Left renal cortex interstitium (tissue), 4 donors: ENCODE results near the gene BRF1. TPM values are rescaled to one million over a fixed set of nuclear protein-coding genes. Genes with fewer than 3 reads are reported as not detected.

Experiments
- DNase-seq, 4 donors: peaks; one replicate each; pipeline ENCODE4 v3.0.0-alpha.2; 2013; ENCODE audit warnings: low read depth in 4 of 4, low spot score in 2 of 4, missing footprints in 1 of 4
- polyA plus RNA-seq, 4 donors: library from polyadenylated mRNA; unstranded; fragments of 120-200 nt; gene quantifications; one replicate each; pipeline ENCODE4 v1.2.1, GENCODE V29; 2013; ENCODE audit not compliant: insufficient read length in 4 of 4

BRF1 gene
- polyA plus RNA-seq, 4 donors, result 27.5 to 39.5 (median 37.7) TPM

- DNase-seq, result no peak
Measured at GRCh38 chr14:105165761-105166485, 134.9 kb downstream of the BRF1 start.

- DNase-seq, result no peak
Measured at GRCh38 chr14:105165134-105165704, 135.6 kb downstream of the BRF1 start.

- DNase-seq, result no peak
Measured at GRCh38 chr14:105163040-105163742, 137.6 kb downstream of the BRF1 start.

GRCh38 chr14:105162669-105162979 lies 138.2 kb downstream of the BRF1 start:
- no peak for DNase-seq

- no peak for DNase-seq
Measured at GRCh38 chr14:105161964-105162668, 138.7 kb downstream of the BRF1 start.

- no peak for DNase-seq
Measured at GRCh38 chr14:105161309-105161708, 139.5 kb downstream of the BRF1 start.

GRCh38 chr14:105160776-105161175 lies 140.0 kb downstream of the BRF1 start:
- no peak for DNase-seq

GRCh38 chr14:105159344-105159743 lies 141.5 kb downstream of the BRF1 start:
- no peak for DNase-seq

Other genes starting within 250 kb of the BRF1 start
- gene GPR132, start 235.6 kb downstream of the BRF1 start, polyA plus RNA-seq, result under 1 TPM; 0.31 to 0.86 (median 0.60) TPM
- gene JAG2, start 132.2 kb downstream of the BRF1 start, polyA plus RNA-seq, result 10 to 100 TPM in 2 of 4 donors, 1 to 10 TPM in 2; 6.8 to 11.4 (median 9.8) TPM
- gene NUDT14, start 119.7 kb downstream of the BRF1 start, polyA plus RNA-seq, result 10 to 100 TPM; 21.5 to 42.8 (median 34.5) TPM
- gene BTBD6, start 52.5 kb downstream of the BRF1 start, polyA plus RNA-seq, result 10 to 100 TPM; 32.8 to 43.7 (median 37.0) TPM
- gene PACS2, start 13.7 kb upstream of the BRF1 start, polyA plus RNA-seq, result 100 to 1,000 TPM in 1 of 4 donors, 10 to 100 TPM in 3; 46.8 to 102 (median 80.9) TPM
- 1 to 10 TPM; 1.0 to 4.4 (median 2.4) TPM for gene TEX22, start 97.5 kb upstream of the BRF1 start, polyA plus RNA-seq
- 100 to 1,000 TPM in 3 of 4 donors, 10 to 100 TPM in 1; 71.1 to 172 (median 132) TPM for gene MTA1, start 118.8 kb upstream of the BRF1 start, polyA plus RNA-seq
- gene CRIP2, start 173.8 kb upstream of the BRF1 start, polyA plus RNA-seq, result 100 to 1,000 TPM; 101 to 193 (median 149) TPM
- gene CRIP1, start 185.9 kb upstream of the BRF1 start, polyA plus RNA-seq, result 10 to 100 TPM; 27.4 to 44.0 (median 33.1) TPM
- 10 to 100 TPM in 2 of 4 donors, 1 to 10 TPM in 2; 5.3 to 12.1 (median 10.3) TPM for gene TEDC1, start 190.2 kb upstream of the BRF1 start, polyA plus RNA-seq
- gene TMEM121, start 225.6 kb upstream of the BRF1 start, polyA plus RNA-seq, result 1 to 10 TPM; 3.2 to 7.2 (median 5.4) TPM